ENCODE measurements around the gene SSPN. TPM values are rescaled to one million over a fixed set of nuclear protein-coding genes. Genes with fewer than 3 reads are reported as not detected.

SSPN gene
- total RNA-seq, 1 donor from 2014 or later: 44.7 TPM

DNA sequence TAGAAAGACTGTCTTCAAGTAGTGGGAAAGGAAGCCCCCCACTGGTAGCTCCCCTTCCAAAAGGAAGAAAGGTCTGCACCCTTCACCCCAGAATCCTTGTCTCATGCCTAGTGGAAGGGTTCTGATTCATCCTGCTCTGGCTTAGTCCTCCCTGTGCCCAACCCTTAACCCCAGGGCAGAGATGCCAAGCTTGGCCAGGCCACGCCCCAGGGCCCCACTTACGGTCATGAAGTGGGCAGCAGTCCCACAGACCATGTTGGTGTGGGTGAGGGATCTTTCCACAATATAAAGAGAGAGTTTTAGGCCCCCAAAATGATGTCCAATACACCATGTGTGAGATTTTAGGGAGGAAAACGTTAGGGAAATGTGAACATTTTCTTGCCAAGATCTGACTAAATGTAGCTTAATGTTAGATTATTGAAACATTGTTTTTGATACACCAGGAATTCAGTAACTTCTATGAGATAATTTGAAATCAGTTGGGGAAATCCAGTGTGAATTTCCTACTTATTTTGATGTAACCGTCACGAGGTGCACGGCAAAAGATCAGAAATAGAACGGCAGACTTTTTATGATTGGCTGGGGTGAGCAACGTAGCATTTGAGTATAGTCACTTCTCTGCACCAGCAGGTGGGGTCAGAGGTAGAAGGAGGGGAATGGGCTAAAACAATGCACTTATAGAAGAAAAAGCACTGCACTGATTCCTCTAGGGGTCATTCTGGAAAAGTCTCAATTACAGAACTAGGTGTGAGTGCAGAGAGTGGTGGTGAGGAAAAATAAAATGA lies 8.2 kb upstream of the SSPN start:
- Histone ChIP-seq H3K4me1 (no peaks in the 10 kb centered on the region), H3K36me3 (no peaks in the 10 kb centered on the region), H3K27ac (no peak overlapping the region), H3K4me3 (no peak overlapping the region), H3K9me3 (no peaks in the 10 kb centered on the region), H3K27me3 (no peaks in the 10 kb centered on the region)
- intact Hi-C loops (cut with DNase I): no loop called here
- no peak for DNase-seq (ENCODE audit: extremely low spot score in 2 of 2)
- TF ChIP-seq POLR2A (IDR thresholded peaks at IDR 0.05) (no peak), POLR2AphosphoS5 (IDR thresholded peaks at IDR 0.05; ENCODE audit: insufficient read depth in 1 of 2, low read depth in 1 of 2) (no peak)
- TF ChIP-seq, protein P1, sequence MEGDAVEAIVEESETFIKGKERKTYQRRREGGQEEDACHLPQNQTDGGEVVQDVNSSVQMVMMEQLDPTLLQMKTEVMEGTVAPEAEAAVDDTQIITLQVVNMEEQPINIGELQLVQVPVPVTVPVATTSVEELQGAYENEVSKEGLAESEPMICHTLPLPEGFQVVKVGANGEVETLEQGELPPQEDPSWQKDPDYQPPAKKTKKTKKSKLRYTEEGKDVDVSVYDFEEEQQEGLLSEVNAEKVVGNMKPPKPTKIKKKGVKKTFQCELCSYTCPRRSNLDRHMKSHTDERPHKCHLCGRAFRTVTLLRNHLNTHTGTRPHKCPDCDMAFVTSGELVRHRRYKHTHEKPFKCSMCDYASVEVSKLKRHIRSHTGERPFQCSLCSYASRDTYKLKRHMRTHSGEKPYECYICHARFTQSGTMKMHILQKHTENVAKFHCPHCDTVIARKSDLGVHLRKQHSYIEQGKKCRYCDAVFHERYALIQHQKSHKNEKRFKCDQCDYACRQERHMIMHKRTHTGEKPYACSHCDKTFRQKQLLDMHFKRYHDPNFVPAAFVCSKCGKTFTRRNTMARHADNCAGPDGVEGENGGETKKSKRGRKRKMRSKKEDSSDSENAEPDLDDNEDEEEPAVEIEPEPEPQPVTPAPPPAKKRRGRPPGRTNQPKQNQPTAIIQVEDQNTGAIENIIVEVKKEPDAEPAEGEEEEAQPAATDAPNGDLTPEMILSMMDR (IDR thresholded peaks at IDR 0.05): no peak

GRCh38 chr12:26188127-26188526 lies 7.2 kb upstream of the SSPN start:
- H3K4me1 ChIP-seq: no peaks in the 10 kb centered on the region
- H3K27me3 ChIP-seq: no peaks in the 10 kb centered on the region
- no peak overlapping the region for H3K27ac ChIP-seq
- TF ChIP-seq POLR2AphosphoS5 (IDR thresholded peaks at IDR 0.05; ENCODE audit: insufficient read depth in 1 of 2, low read depth in 1 of 2) (no peak), POLR2A (IDR thresholded peaks at IDR 0.05) (no peak)
- TF ChIP-seq, protein P1 (IDR thresholded peaks at IDR 0.05): no peak
- DNase-seq (ENCODE audit: extremely low spot score in 2 of 2): no peak
- no peaks in the 10 kb centered on the region for H3K9me3 ChIP-seq
- intact Hi-C loops (cut with DNase I): no loop called here
- no peak overlapping the region for H3K4me3 ChIP-seq
- H3K36me3 ChIP-seq: no peaks in the 10 kb centered on the region

DNA sequence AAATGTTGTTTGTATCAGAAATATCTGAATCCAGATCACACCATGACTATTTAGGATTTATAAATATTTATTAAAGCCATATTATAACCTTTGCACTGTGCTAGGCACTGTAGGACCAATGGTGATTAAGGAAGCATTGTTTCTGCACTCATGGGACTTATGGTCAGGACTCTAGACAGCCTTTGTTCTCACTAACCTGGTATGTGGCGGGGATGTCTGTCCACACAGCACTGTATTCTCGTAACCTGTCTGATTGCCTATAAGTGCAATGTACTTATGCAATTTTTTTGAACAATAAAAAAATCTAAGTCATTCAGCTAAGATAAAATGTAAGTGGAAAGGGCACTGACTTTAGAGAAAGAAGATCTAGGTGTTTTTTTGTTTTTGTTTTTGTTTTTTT lies 6.7 kb upstream of the SSPN start:
- H3K4me1 ChIP-seq: no peaks in the 10 kb centered on the region
- DNase-seq (ENCODE audit: extremely low spot score in 2 of 2): no peak
- TF ChIP-seq POLR2AphosphoS5 (IDR thresholded peaks at IDR 0.05; ENCODE audit: insufficient read depth in 1 of 2, low read depth in 1 of 2) (no peak), POLR2A (IDR thresholded peaks at IDR 0.05) (no peak)
- TF ChIP-seq, protein P1 (IDR thresholded peaks at IDR 0.05): no peak
- no peaks in the 10 kb centered on the region for H3K9me3 ChIP-seq
- H3K36me3 ChIP-seq: no peaks in the 10 kb centered on the region
- H3K27me3 ChIP-seq: no peaks in the 10 kb centered on the region
- intact Hi-C loops (cut with DNase I): no loop called here
- no peak overlapping the region for H3K4me3 ChIP-seq
- H3K27ac ChIP-seq: no peak overlapping the region

- Histone ChIP-seq H3K27ac (no peak overlapping the region), H3K4me1 (peaks cover 7% of the 10 kb centered on the region), H3K36me3 (no peaks in the 10 kb centered on the region), H3K27me3 (no peaks in the 10 kb centered on the region), H3K9me3 (no peaks in the 10 kb centered on the region), H3K4me3 (no peak overlapping the region)
- intact Hi-C loops (cut with DNase I): loop anchor here (10.0 kb wide), 1 partner anchor 93 kb away; no protein-coding TSS in a partner anchor
- TF ChIP-seq POLR2AphosphoS5 (IDR thresholded peaks at IDR 0.05; ENCODE audit: insufficient read depth in 1 of 2, low read depth in 1 of 2): no peak
- TF ChIP-seq POLR2A (IDR thresholded peaks at IDR 0.05): no peak
- TF ChIP-seq, protein P1 (IDR thresholded peaks at IDR 0.05): no peak
- no peak for DNase-seq (ENCODE audit: extremely low spot score in 2 of 2)
Measured at GRCh38 chr12:26192142-26192541, 3.2 kb upstream of the SSPN start.

GRCh38 chr12:26193539-26193938 lies 1.8 kb upstream of the SSPN start:
- Histone ChIP-seq H3K36me3 (no peaks in the 10 kb centered on the region), H3K4me3 (no peak overlapping the region), H3K27me3 (no peaks in the 10 kb centered on the region), H3K27ac (no peak overlapping the region), H3K9me3 (no peaks in the 10 kb centered on the region), H3K4me1 (peaks cover 19% of the 10 kb centered on the region)
- no peak for DNase-seq (ENCODE audit: extremely low spot score in 2 of 2)
- no peak for TF ChIP-seq POLR2AphosphoS5 (IDR thresholded peaks at IDR 0.05; ENCODE audit: insufficient read depth in 1 of 2, low read depth in 1 of 2)
- TF ChIP-seq POLR2A (IDR thresholded peaks at IDR 0.05): no peak
- TF ChIP-seq, protein P1 (IDR thresholded peaks at IDR 0.05): no peak
- intact Hi-C loops (cut with DNase I): loop anchor here (10.0 kb wide), 1 partner anchor 91 kb away; no protein-coding TSS in a partner anchor
